Adipocyte (in vitro differentiated cells): Measurements from ENCODE around the gene NEDD4L.
"Not testable (repeated sequence)": the region's sequence is repeated elsewhere in the genome, so short reads cannot be mapped to it uniquely, and the experiment has no call there.

Source experiments
- DNase-seq: peaks from one replicate; pipeline ENCODE4 v3.0.0-alpha.2; 2015; ENCODE audit warnings: low read depth
- H3K27me3 ChIP-seq: replicated peaks from 2 replicates; pipeline ENCODE4 v1.7.0; 2013; ENCODE audit warnings: mild to moderate bottlenecking, low read length, moderate library complexity; ENCODE audit not compliant: control insufficient read depth, insufficient read depth
- H3K36me3 ChIP-seq: 2 replicates; pipeline ENCODE4 v1.7.0; 2013; ENCODE audit warnings: low read length, mild to moderate bottlenecking, moderate library complexity; ENCODE audit not compliant: control insufficient read depth, insufficient read depth, severe bottlenecking
- H3K4me1 ChIP-seq: 2 replicates; pipeline ENCODE4 v1.7.0; 2013; ENCODE audit warnings: mild to moderate bottlenecking, low read length, moderate library complexity; ENCODE audit not compliant: control insufficient read depth, insufficient read depth
- H3K4me3 ChIP-seq: 2 replicates; pipeline ENCODE4 v1.7.0; 2013; ENCODE audit warnings: mild to moderate bottlenecking, low read length, moderate library complexity
- H3K9ac ChIP-seq: 2 replicates; pipeline ENCODE4 v1.7.0; 2013; ENCODE audit warnings: mild to moderate bottlenecking, low read length, moderate library complexity
- H3K9me3 ChIP-seq: 2 replicates; pipeline ENCODE4 v1.7.0; 2013; ENCODE audit warnings: mild to moderate bottlenecking, low read length, moderate library complexity; ENCODE audit not compliant: control insufficient read depth

NEDD4L gene

DNA sequence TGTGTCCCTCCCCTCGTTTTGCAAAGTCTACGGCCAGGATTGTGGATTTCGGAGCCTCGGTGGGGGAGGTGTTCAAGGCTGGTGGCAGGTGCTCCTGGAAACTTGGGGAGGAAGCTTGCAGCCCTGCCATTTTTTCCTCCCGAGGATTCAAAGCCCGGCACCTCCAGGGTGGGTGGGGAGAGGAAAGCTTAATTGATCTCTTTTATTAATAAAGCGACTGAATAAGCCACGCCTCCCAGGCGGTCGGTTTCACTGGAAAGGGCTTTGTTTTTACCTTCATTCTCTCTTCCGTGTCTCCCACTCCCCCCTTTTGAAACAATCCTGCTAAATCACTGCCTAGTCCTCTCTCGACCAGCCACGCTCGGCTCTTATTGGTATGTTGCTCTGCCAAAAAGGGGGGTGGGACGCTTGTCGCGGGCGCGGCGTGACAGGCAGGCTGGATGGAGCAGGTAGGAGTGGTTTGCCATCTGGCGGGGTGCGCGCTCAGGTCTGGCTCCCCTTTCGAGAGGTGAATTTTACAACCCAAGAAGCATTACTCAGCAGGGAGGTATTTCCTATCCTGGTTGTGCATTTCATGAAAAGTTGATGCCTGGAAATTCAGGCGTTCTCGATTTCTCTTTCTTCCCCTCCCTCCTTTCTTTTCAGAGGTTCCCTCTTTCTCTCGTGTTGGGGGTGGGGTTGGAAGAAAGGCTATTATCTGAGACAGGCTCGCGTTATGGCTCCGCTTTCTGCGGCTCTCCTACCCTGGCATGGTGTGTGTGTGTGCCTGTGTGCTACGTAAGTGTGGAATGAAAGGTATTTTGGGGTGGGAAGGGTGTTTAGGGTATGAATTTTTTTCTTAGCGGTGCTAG, 1.4 kb downstream of the NEDD4L start:
- Histone ChIP-seq H3K4me3 (peak overlapping the region; percentile 83), H3K4me1 (peaks cover 31% of the 10 kb centered on the region), H3K9ac (peak overlapping the region; percentile 63), H3K36me3 (no peaks in the 10 kb centered on the region), H3K27me3 (no peaks in the 10 kb centered on the region), H3K9me3 (no peaks in the 10 kb centered on the region)
- DNase-seq, result peak; percentile 63

GRCh38 chr18:58046093-58046793, 2.2 kb downstream of the NEDD4L start:
- DNase-seq, result no peak
- H3K36me3 ChIP-seq, result no peaks in the 10 kb centered on the region
- H3K9me3 ChIP-seq, result no peaks in the 10 kb centered on the region
- H3K9ac ChIP-seq, result no peak overlapping the region
- H3K4me1 ChIP-seq, result peaks cover 31% of the 10 kb centered on the region
- peak overlapping the region; percentile 83 for H3K4me3 ChIP-seq
- H3K27me3 ChIP-seq, result no peaks in the 10 kb centered on the region

DNA sequence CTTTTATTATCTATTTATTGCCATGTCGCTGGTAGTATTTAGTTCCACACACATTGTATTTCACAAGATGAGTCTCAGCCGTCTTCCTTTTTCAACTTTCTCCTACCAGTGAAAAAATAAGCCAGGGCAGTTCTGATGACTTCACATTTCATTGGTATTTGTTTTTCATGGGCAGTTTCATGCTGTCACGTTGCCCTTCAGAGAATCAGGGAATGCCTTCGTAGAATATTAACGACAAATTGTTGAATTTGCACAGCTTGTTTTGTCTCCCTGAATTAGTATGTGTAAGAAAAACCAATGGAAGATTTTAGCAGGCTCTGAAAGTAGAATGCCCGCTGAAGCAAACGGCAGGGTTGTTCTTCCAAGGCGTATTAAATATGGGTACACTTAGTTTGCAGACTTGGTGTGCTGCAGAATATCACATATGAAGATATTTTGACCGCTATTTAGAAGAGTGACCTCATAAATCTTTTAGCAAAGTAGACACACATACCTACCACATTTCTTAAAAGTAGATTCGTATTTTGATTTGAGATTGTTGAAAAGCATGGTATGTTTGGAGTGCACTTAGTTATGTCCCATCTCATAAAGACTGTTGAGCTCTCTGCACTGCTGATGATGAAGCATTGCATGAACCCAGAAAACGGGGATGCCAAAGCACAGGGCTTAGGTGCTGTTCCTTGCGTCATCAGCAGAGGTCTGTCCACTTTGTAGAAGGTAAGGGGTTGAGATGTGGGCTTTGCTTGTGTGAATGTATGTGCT, 2.9 kb downstream of the NEDD4L start:
- Histone ChIP-seq H3K36me3 (no peaks in the 10 kb centered on the region), H3K4me3 (no peak overlapping the region), H3K27me3 (no peaks in the 10 kb centered on the region), H3K9me3 (no peaks in the 10 kb centered on the region), H3K9ac (no peak overlapping the region), H3K4me1 (peaks cover 31% of the 10 kb centered on the region)
- no peak for DNase-seq

DNA sequence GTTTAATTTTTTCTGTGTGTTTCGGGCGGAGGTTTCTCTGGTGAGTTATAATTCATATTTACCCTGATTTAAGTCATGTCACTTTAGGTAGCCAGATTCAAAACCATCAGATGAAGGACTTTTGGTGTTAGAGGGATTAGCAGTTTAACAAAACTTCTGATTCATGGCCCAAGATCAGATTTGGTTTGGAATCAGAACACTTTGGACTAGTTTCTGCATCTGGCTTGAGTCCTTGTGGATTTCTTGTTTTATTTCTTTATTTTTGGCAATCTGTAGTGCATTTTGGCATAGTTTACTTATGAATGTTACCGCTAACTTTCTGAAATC, 3.5 kb downstream of the NEDD4L start:
- Histone ChIP-seq H3K27me3 (no peaks in the 10 kb centered on the region), H3K4me3 (no peak overlapping the region), H3K36me3 (no peaks in the 10 kb centered on the region), H3K4me1 (peaks cover 31% of the 10 kb centered on the region), H3K9ac (no peak overlapping the region), H3K9me3 (no peaks in the 10 kb centered on the region)
- DNase-seq, result no peak

GRCh38 chr18:58048081-58048642, 4.1 kb downstream of the NEDD4L start:
- Histone ChIP-seq H3K4me1 (peaks cover 30% of the 10 kb centered on the region), H3K36me3 (no peaks in the 10 kb centered on the region), H3K27me3 (no peaks in the 10 kb centered on the region), H3K4me3 (no peak overlapping the region), H3K9ac (no peak overlapping the region), H3K9me3 (no peaks in the 10 kb centered on the region)
- DNase-seq, result no peak

DNA sequence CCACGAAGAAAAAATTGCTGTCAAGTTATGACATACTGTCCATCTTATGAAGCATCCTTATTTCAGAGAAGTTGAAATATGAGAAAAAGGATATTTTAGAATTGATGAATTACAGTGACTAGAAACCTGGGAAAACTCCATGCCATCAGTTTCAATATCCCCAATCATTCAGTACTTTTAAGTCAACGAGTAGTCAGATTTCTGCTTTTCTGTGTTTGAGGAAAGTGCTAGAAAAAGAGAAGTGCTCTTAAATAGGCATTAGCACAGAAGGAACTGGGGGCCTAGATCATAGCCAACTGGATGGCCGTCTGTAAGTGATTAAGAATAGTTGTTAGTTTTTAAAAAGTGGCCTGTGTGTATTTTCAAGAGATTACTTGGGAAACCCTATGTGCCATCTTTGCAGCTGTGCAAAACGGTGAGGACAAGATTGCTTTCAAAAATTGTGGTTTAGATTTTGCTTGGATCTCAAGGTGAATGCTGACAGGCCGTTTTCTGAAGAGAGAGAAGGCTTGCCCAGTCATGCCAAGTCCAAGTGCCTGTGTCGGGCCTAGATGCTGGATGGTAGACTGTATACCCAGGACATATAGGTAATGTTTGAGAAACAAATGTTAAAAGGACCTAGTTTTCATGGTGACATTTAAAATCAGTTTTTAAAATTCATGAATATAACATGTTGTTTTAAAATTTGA, 5.1 kb downstream of the NEDD4L start:
- Histone ChIP-seq H3K4me3 (no peak overlapping the region), H3K27me3 (no peaks in the 10 kb centered on the region), H3K4me1 (peaks cover 34% of the 10 kb centered on the region), H3K36me3 (no peaks in the 10 kb centered on the region), H3K9ac (no peak overlapping the region), H3K9me3 (no peaks in the 10 kb centered on the region)
- no peak for DNase-seq

DNA sequence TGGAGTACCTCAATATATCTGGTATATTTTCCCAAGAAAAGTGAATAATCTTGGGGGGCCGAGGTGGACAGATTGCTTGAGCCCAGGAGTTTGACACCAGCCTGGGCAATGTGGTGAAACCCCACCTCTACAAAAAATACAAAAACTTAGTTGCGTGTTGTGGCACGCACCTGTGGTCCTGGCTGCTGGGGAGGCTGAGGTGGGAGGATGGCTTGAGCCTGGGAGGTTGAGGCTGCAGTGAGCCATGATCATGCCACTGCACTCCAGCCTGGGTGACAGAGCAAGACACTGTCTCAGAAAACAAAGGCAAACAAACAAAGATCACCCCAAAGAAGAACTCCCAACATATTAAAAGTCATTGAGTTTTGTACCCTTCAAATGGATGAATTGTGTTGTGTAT, 6.9 kb downstream of the NEDD4L start:
- H3K36me3 ChIP-seq, H3K4me3 ChIP-seq, H3K9ac ChIP-seq, DNase-seq, H3K27me3 ChIP-seq, H3K9me3 ChIP-seq: not testable (repeated sequence)
- peaks cover 35% of the 10 kb centered on the region for H3K4me1 ChIP-seq

GRCh38 chr18:58051765-58052460, 7.9 kb downstream of the NEDD4L start:
- H3K27me3 ChIP-seq, result no peaks in the 10 kb centered on the region
- DNase-seq, result peak; percentile 64

GRCh38 chr18:58052960-58053359, 8.9 kb downstream of the NEDD4L start:
- DNase-seq, result no peak
- no peaks in the 10 kb centered on the region for H3K36me3 ChIP-seq
- no peaks in the 10 kb centered on the region for H3K27me3 ChIP-seq
- H3K9ac ChIP-seq, result no peak overlapping the region
- H3K9me3 ChIP-seq, result no peaks in the 10 kb centered on the region
- H3K4me1 ChIP-seq, result peaks cover 16% of the 10 kb centered on the region
- H3K4me3 ChIP-seq, result no peak overlapping the region

More at GRCh38 chr18:58051765-58052460, 7.9 kb downstream of the NEDD4L start:
- Histone ChIP-seq H3K4me3 (no peak overlapping the region), H3K9ac (no peak overlapping the region), H3K36me3 (no peaks in the 10 kb centered on the region), H3K4me1 (peaks cover 26% of the 10 kb centered on the region), H3K9me3 (no peaks in the 10 kb centered on the region)

- H3K4me1 ChIP-seq, result peaks cover 14% of the 10 kb centered on the region
- peak overlapping the region; percentile 48 for H3K4me3 ChIP-seq
- DNase-seq, result peak; percentile 66
- H3K27me3 ChIP-seq, result no peaks in the 10 kb centered on the region
- H3K36me3 ChIP-seq, result no peaks in the 10 kb centered on the region
- no peaks in the 10 kb centered on the region for H3K9me3 ChIP-seq
- peak overlapping the region; percentile 25 for H3K9ac ChIP-seq
Measured at GRCh38 chr18:58054041-58054781, 10.2 kb downstream of the NEDD4L start.
